HEK293T (cell line): ENCODE data around the gene MYCBP.

Source experiments
- FOXK2 ChIP-seq: fragments of 450-650 bp; IDR thresholded peaks from 2 replicates; pipeline ENCODE4 v1.6.1; 2016; ENCODE audit warnings: mild to moderate bottlenecking
- SP1 ChIP-seq: fragments of 450-650 bp; IDR thresholded peaks from 2 replicates; pipeline ENCODE4 v1.6.1; 2017

- TF ChIP-seq FOXK2 (no peak), SP1 (no peak)
These were observed 2.2 kb downstream of the MYCBP start for GRCh38 chr1:38870996-38871395.
